BLaER1 (cell line): Measurements from ENCODE around the gene EMILIN1.

Experiments
- H3K27ac ChIP-seq: shearing (Covaris generic); formaldehyde crosslinking; 2 replicates; pipeline ENCODE4 v1.8.1; 2022
- H3K27me3 ChIP-seq: shearing (Covaris generic); formaldehyde crosslinking; 2 replicates; pipeline ENCODE4 v1.8.1; 2022
- H3K36me3 ChIP-seq: shearing (Covaris generic); formaldehyde crosslinking; 2 replicates; pipeline ENCODE4 v1.8.1; 2022
- H3K4me1 ChIP-seq: shearing (Covaris generic); formaldehyde crosslinking; 2 replicates; pipeline ENCODE4 v1.8.1; 2022
- H3K4me2 ChIP-seq: shearing (Covaris generic); formaldehyde crosslinking; 2 replicates; pipeline ENCODE4 v1.8.1; 2022
- H3K4me3 ChIP-seq: shearing (Covaris generic); formaldehyde crosslinking; 2 replicates; pipeline ENCODE4 v1.8.1; 2022
- H3K9ac ChIP-seq: shearing (Covaris generic); formaldehyde crosslinking; 2 replicates; pipeline ENCODE4 v1.8.1; 2022
- H3K9me3 ChIP-seq: shearing (Covaris generic); formaldehyde crosslinking; 2 replicates; pipeline ENCODE4 v1.8.1; 2022
- H4K20me1 ChIP-seq: shearing (Covaris generic); formaldehyde crosslinking; 2 replicates; pipeline ENCODE4 v1.8.1; 2022
- Cebpa-rat ChIP-seq: shearing (Covaris generic); IDR thresholded peaks from 2 replicates; pipeline ENCODE4 v1.8.1; 2022

The EMILIN1 gene

GRCh38 chr2:27041752-27042151 is 36.7 kb upstream of the EMILIN1 start:
- no peak overlapping the region for H3K27ac ChIP-seq

DNA sequence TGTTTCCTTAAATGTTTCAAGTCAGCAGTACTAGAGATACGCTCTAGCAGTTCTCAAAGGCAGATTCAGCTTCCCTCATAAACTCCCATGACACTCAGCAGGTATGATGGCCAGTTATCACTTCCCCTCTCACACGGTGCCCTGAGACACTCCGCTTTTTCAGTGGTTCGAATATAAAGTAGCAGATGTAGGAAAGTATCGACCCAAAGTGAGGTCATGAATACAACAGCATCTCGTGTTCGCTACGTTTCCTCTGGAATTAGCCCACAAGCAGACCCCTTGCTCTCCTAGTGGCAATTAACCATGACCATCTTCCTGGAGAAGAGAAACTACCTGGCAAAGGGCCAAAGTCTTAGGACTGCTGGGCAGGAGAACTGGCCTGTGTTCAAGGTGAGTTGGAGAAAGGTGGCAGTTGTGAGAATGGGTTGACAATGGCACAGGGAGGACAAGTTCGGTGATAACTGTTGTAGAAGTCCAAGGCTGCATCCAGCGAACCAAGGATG is 36.2 kb upstream of the EMILIN1 start:
- Histone ChIP-seq H3K27ac (no peak overlapping the region), H3K36me3 (peaks cover 61% of the 10 kb centered on the region)

More at GRCh38 chr2:27041752-27042151, 36.7 kb upstream of the EMILIN1 start:
- H4K20me1 ChIP-seq, result 0 out of 2 replicates have a peak, but pooled peaks cover 8% of the 10 kb centered on the region
- no peak for TF ChIP-seq Cebpa-rat
- peaks cover 66% of the 10 kb centered on the region for H3K36me3 ChIP-seq
- H3K4me2 ChIP-seq, result peak overlapping the region; percentile 35; the same call in 1 of the 2 replicates
- H3K4me3 ChIP-seq, result no peak overlapping the region
- H3K9me3 ChIP-seq, result no peaks in the 10 kb centered on the region
- H3K9ac ChIP-seq, result 0 out of 2 replicates have a peak overlapping the region, but pooled peaks have one; percentile 23
- peaks cover 28% of the 10 kb centered on the region for H3K4me1 ChIP-seq
- no peaks in the 10 kb centered on the region for H3K27me3 ChIP-seq

GRCh38 chr2:27042985-27043634 is 35.3 kb upstream of the EMILIN1 start:
- Histone ChIP-seq H3K9ac (no peak overlapping the region), H3K4me3 (no peak overlapping the region), H3K27ac (no peak overlapping the region), H3K9me3 (no peaks in the 10 kb centered on the region), H3K27me3 (no peaks in the 10 kb centered on the region), H3K4me1 (peaks cover 20% of the 10 kb centered on the region), H4K20me1 (0 out of 2 replicates have a peak, but pooled peaks cover under 1% of the 10 kb centered on the region), H3K4me2 (no peak overlapping the region), H3K36me3 (peaks cover 52% of the 10 kb centered on the region)
- no peak for TF ChIP-seq Cebpa-rat

More for the DNA sequence above, 36.2 kb upstream of the EMILIN1 start:
- no peak for TF ChIP-seq Cebpa-rat
- peak overlapping the region; percentile 35; the same call in 1 of the 2 replicates for H3K4me2 ChIP-seq
- no peaks in the 10 kb centered on the region for H3K27me3 ChIP-seq
- 0 out of 2 replicates have a peak, but pooled peaks cover 8% of the 10 kb centered on the region for H4K20me1 ChIP-seq
- H3K9ac ChIP-seq, result 0 out of 2 replicates have a peak overlapping the region, but pooled peaks have one; percentile 23
- no peak overlapping the region for H3K4me3 ChIP-seq
- H3K9me3 ChIP-seq, result no peaks in the 10 kb centered on the region
- H3K4me1 ChIP-seq, result peaks cover 25% of the 10 kb centered on the region

GRCh38 chr2:27049422-27050280 is 28.8 kb upstream of the EMILIN1 start:
- Histone ChIP-seq H3K4me2 (peak overlapping the region; percentile 94), H3K27me3 (no peaks in the 10 kb centered on the region), H3K36me3 (peaks cover 21% of the 10 kb centered on the region), H3K4me1 (peaks cover 28% of the 10 kb centered on the region), H3K9ac (peak overlapping the region; percentile 84), H3K27ac (peak overlapping the region; percentile 79), H3K4me3 (peak overlapping the region; percentile 81), H3K9me3 (no peaks in the 10 kb centered on the region), H4K20me1 (no peaks in the 10 kb centered on the region)
- TF ChIP-seq Cebpa-rat, result no peak

DNA sequence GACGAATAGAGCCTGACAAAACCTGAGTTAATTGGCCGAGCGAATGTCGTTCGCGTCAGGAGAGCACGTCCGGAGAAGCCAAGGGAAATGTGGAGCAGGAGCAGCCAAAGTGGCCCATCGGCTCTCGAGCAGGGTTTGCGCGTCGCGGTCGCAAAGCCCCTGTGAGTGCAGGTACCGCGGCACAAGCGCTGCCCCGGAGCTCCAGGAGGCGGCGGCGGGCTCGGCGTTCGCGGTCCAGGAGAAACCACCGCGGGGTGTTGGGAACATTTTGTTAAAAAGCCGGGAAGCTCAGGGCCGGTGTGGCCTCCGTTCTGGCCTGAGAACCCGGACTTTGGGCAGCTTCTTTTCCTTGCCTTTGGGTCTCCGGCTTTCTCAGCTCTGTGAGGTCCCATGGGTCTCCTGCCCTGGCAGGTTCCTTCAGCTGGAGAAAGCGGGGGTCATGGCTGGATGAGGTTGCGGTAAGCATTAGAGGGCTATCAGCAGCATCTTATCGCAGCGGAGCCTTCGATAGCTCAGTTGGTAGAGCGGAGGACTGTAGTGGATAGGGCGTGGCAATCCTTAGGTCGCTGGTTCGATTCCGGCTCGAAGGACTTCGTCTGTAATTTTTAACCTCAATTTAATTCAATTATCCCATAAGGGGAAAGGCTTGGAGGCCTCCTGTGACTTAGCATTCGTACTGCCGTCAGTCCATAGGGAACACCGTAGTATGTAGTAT is 28.0 kb upstream of the EMILIN1 start:
- peak overlapping the region; percentile 89 for H3K27ac ChIP-seq
- no peaks in the 10 kb centered on the region for H4K20me1 ChIP-seq
- peak overlapping the region; percentile 94 for H3K4me2 ChIP-seq
- H3K36me3 ChIP-seq, result peaks cover 29% of the 10 kb centered on the region
- H3K27me3 ChIP-seq, result no peaks in the 10 kb centered on the region
- peak overlapping the region; percentile 84 for H3K9ac ChIP-seq
- no peaks in the 10 kb centered on the region for H3K9me3 ChIP-seq
- H3K4me3 ChIP-seq, result peak overlapping the region; percentile 81
- peaks cover 28% of the 10 kb centered on the region for H3K4me1 ChIP-seq
- no peak for TF ChIP-seq Cebpa-rat

GRCh38 chr2:27050996-27051901 is 27.2 kb upstream of the EMILIN1 start, which contains the start of gene AGBL5:
AGBL5 (plus strand) TSS chr2:27051668; CDS start chr2:27052959, 1,291 bp downstream.
- H4K20me1 ChIP-seq, result no peaks in the 10 kb centered on the region
- peak within 1 kb of the TSS; percentile 94 for H3K4me2 ChIP-seq
- no peak for TF ChIP-seq Cebpa-rat
- peak within 1 kb of the TSS; percentile 89 for H3K27ac ChIP-seq
- peak within 1 kb of the TSS; percentile 84 for H3K9ac ChIP-seq
- no peaks in the 10 kb centered on the region for H3K9me3 ChIP-seq
- no peaks in the 10 kb centered on the region for H3K27me3 ChIP-seq
- H3K36me3 ChIP-seq, result peaks cover 37% of the 10 kb centered on the region
- H3K4me3 ChIP-seq, result peak within 1 kb of the TSS; percentile 81
- peaks cover 28% of the 10 kb centered on the region for H3K4me1 ChIP-seq

DNA sequence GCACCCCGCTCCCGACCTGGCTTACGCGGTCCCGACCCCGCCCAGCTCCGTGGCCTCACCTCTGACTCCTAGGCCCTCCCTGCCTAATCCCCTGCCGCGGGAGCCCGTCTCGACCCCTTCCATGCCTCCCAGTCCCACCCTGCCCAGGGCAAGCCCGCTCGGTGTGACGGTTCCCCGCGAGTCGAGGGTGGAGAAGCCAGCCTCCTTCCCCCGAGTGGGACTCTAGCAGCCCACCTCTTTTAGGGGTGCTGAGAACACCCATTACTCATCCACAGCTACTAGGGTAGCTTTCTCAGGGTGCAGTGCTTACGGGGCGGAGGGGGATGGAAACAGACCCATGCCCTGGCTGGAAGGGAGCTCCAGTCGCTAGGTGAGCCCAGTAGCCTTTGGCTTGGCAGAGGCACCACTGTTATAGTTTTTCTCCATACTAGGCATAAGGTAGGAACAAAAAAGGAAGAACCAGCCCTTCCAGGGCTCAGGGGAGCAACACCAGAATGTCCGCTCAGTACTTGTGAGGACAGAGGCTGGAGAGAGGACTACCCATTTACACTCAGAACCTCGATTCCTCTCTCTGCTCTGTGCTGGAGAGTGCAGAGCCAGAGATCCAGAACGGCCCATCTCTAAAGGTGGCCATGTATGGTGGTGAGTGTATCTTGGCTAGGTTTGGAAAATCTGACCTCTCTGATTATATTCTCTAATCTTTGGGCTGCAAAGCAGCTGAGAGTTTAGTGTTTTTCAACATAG is 26.3 kb upstream of the EMILIN1 start:
- peak overlapping the region; percentile 85 for H3K4me2 ChIP-seq
- peak overlapping the region; percentile 81 for H3K4me3 ChIP-seq
- peak overlapping the region; percentile 82 for H3K9ac ChIP-seq
- no peaks in the 10 kb centered on the region for H3K9me3 ChIP-seq
- TF ChIP-seq Cebpa-rat, result no peak
- no peaks in the 10 kb centered on the region for H4K20me1 ChIP-seq
- H3K27me3 ChIP-seq, result no peaks in the 10 kb centered on the region
- peak overlapping the region; percentile 89 for H3K27ac ChIP-seq
- H3K36me3 ChIP-seq, result peaks cover 45% of the 10 kb centered on the region
- peaks cover 28% of the 10 kb centered on the region for H3K4me1 ChIP-seq

DNA sequence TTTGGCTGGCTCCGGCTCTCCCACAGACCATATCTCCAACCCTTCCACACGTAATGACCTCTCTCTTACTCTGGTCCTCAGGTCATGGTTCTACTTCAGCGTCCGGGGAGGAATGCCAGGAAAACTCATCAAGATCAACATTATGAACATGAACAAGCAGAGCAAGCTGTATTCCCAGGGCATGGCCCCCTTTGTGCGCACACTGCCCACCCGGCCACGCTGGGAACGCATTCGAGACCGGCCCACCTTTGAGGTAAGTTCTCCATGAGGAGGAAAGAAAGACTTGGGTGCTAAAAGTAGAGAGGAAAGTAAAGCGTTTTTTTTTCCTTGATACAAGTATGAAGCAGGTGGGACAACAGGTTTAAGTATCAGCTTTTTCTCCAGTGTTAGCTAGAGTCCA is 25.1 kb upstream of the EMILIN1 start:
- Histone ChIP-seq H3K27me3 (no peaks in the 10 kb centered on the region), H3K9ac (no peak overlapping the region), H3K4me3 (no peak overlapping the region), H3K4me1 (peaks cover 28% of the 10 kb centered on the region), H3K9me3 (no peaks in the 10 kb centered on the region), H3K4me2 (no peak overlapping the region), H4K20me1 (no peaks in the 10 kb centered on the region), H3K36me3 (peaks cover 58% of the 10 kb centered on the region), H3K27ac (no peak overlapping the region)
- TF ChIP-seq Cebpa-rat, result no peak
